ENCODE measurements around the gene LRRC73. TPM values are rescaled to one million over a fixed set of nuclear protein-coding genes. Genes with fewer than 3 reads are reported as not detected.

Gene LRRC73
- total RNA-seq, 4 donors from 2014 or later = not detected

DNA sequence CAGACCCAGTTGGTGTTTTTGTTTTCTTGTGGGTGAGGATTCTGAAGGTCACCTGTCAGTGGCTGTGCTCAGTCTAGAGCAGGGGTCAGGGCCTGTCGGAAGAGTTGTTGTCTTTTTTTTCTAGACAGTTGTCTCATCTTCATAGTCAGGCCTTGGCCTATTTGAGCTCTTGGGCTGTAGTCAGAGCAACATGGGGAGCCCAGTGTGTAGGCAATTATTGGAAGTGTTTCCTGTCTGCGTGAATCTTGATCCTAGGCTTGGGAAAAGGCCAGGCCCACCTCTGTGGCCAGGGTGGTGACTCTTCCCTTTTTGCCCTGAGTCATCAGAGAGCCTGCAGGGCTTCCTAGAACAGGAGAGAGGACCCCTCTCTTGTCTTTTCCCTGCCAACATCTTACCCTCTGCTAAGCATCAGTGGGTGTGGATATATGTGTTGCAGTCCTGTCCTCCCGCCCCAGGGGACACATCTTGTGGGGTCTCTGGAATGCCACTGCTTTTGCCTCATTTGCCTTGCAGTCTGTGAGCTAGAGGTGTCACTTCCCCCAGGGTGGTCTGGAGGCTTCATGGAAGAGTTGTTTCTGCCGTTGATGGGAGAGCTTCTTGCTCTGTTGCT, 21.4 kb downstream of the LRRC73 start:
- TF ChIP-seq, protein P1, sequence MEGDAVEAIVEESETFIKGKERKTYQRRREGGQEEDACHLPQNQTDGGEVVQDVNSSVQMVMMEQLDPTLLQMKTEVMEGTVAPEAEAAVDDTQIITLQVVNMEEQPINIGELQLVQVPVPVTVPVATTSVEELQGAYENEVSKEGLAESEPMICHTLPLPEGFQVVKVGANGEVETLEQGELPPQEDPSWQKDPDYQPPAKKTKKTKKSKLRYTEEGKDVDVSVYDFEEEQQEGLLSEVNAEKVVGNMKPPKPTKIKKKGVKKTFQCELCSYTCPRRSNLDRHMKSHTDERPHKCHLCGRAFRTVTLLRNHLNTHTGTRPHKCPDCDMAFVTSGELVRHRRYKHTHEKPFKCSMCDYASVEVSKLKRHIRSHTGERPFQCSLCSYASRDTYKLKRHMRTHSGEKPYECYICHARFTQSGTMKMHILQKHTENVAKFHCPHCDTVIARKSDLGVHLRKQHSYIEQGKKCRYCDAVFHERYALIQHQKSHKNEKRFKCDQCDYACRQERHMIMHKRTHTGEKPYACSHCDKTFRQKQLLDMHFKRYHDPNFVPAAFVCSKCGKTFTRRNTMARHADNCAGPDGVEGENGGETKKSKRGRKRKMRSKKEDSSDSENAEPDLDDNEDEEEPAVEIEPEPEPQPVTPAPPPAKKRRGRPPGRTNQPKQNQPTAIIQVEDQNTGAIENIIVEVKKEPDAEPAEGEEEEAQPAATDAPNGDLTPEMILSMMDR (IDR thresholded peaks at IDR 0.05 in 4 of 5, conservative IDR thresholded peaks at IDR 0.05 in 1 of 5) = no peak
- TF ChIP-seq POLR2A (IDR thresholded peaks at IDR 0.05) = no peak
- intact Hi-C loops (cut with DNase I; ENCODE audit: low total_unique reads) (no loop called here), in situ Hi-C loops (cut with MboI; ENCODE audit: low sequenced_read_pairs in 4 of 4) (no loop called here)
- no peaks in the 10 kb centered on the region for H3K4me1 ChIP-seq
- no peaks in the 10 kb centered on the region for H3K9me3 ChIP-seq
- H3K27ac ChIP-seq = peak overlapping the region; percentile 59 to 81 (median 68)
- H3K36me3 ChIP-seq = no peaks in the 10 kb centered on the region
- DNase-seq = no peak
- H3K4me3 ChIP-seq = no peak overlapping the region
- peak in 1 of 2 donors; percentile 4 for ATAC-seq
- H3K27me3 ChIP-seq = no peaks in the 10 kb centered on the region

DNA sequence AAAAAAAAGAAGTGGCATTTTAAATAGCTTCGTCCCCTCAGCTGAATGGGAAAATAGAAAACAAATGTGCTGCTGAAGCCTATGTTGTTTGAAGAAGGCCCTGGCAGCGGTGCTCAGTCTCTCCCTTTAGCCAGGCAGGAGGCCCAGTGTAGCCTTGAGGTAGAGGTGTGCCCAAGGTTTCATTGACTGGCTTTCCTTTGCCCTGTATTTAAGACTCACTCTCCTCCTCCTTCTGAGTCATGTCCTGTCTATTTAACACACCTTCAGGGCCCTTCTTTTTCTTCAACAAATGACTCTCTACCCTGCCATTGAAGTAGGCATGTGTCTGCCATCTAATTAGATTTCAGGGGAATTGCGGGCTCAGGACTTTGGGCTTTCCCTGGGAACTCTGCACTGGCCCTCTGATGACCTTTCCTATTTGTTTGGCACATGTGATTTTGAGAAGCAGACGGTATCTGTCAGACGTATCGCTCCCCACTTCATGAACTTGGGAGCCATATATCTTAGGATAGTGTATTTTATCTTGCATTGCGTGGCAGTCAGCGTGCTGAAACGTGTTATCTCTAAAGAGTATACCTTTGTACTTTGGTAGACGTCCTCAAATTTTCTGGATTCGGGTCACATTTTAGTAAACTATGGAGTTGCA, 28.4 kb downstream of the LRRC73 start:
- Histone ChIP-seq H3K27me3 (no peaks in the 10 kb centered on the region), H3K4me3 (no peak overlapping the region), H3K9me3 (no peaks in the 10 kb centered on the region), H3K36me3 (no peaks in the 10 kb centered on the region), H3K4me1 (peaks cover 38 to 39% of the 10 kb centered on the region in 2 donors), H3K27ac (peak overlapping the region in 2 of 4 donors; percentile 11 to 24)
- DNase-seq = no peak
- no peak for ATAC-seq
- TF ChIP-seq, protein P1 (IDR thresholded peaks at IDR 0.05 in 4 of 5, conservative IDR thresholded peaks at IDR 0.05 in 1 of 5) = no peak
- no peak for TF ChIP-seq POLR2A (IDR thresholded peaks at IDR 0.05)
- in situ Hi-C loops (cut with MboI; ENCODE audit: low sequenced_read_pairs in 4 of 4) = no loop called here
- intact Hi-C loops (cut with DNase I; ENCODE audit: low total_unique reads) = no loop called here

DNA sequence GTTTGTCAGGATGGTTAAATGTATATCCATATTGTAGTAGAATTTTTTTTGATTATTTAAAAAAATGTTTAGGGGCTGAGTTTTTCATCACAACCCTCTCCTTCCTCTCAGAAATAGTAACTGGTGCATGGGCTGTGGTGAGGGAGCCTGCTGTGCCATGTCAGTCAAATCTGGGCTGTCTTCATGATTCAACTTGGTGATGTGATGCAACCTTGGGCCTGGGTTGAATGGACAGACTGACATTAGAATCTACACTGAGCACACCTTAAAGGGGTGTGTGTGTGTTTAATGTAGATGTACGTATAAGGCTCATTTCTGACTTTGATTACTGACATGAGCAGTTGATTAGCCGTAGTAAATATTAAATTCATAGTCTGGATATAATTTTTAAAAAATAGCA, 29.1 kb downstream of the LRRC73 start:
- intact Hi-C loops (cut with DNase I; ENCODE audit: low total_unique reads) = no loop called here
- ATAC-seq = peak; percentile 79 to 82
- Histone ChIP-seq H3K36me3 (no peaks in the 10 kb centered on the region), H3K27ac (peak overlapping the region; percentile 9 to 45 (median 35)), H3K4me1 (peaks cover 38 to 40% of the 10 kb centered on the region in 2 donors), H3K4me3 (no peak overlapping the region), H3K9me3 (no peaks in the 10 kb centered on the region), H3K27me3 (no peaks in the 10 kb centered on the region)
- TF ChIP-seq, protein P1 (IDR thresholded peaks at IDR 0.05 in 4 of 5, conservative IDR thresholded peaks at IDR 0.05 in 1 of 5) = no peak
- no peak for TF ChIP-seq POLR2A (IDR thresholded peaks at IDR 0.05)
- in situ Hi-C loops (cut with MboI; ENCODE audit: low sequenced_read_pairs in 4 of 4) = no loop called here
- peak; percentile 21 to 54 for DNase-seq

DNA sequence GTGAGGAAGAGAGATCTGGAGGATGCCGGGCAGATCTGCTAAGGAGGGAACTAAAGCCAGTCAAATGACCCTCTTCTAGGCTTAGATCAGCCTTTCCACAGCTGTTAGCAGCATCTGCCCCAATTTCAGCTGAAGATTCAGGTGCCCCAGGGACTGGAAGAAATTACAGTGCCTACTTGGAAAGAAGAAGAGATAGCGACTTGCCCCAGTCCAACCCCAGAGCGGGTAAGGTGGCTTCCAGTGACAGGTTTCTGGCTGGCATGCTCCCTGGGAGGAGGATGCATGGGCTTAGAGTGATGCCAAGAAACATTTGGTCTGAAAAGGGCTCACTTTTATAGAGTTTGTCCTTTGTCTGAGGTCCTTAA, 32.2 kb downstream of the LRRC73 start:
- Histone ChIP-seq H3K9me3 (no peaks in the 10 kb centered on the region), H3K4me1 (peaks cover 38 to 40% of the 10 kb centered on the region in 2 donors), H3K4me3 (peak overlapping the region; percentile 80 to 95 (median 87)), H3K36me3 (no peaks in the 10 kb centered on the region), H3K27me3 (no peaks in the 10 kb centered on the region), H3K27ac (peak overlapping the region; percentile 86 to 93 (median 92))
- no peak for TF ChIP-seq POLR2A (IDR thresholded peaks at IDR 0.05)
- in situ Hi-C loops (cut with MboI; ENCODE audit: low sequenced_read_pairs in 4 of 4) = no loop called here
- DNase-seq = no peak
- ATAC-seq = peak in 1 of 2 donors; percentile 6
- intact Hi-C loops (cut with DNase I; ENCODE audit: low total_unique reads) = no loop called here

DNA sequence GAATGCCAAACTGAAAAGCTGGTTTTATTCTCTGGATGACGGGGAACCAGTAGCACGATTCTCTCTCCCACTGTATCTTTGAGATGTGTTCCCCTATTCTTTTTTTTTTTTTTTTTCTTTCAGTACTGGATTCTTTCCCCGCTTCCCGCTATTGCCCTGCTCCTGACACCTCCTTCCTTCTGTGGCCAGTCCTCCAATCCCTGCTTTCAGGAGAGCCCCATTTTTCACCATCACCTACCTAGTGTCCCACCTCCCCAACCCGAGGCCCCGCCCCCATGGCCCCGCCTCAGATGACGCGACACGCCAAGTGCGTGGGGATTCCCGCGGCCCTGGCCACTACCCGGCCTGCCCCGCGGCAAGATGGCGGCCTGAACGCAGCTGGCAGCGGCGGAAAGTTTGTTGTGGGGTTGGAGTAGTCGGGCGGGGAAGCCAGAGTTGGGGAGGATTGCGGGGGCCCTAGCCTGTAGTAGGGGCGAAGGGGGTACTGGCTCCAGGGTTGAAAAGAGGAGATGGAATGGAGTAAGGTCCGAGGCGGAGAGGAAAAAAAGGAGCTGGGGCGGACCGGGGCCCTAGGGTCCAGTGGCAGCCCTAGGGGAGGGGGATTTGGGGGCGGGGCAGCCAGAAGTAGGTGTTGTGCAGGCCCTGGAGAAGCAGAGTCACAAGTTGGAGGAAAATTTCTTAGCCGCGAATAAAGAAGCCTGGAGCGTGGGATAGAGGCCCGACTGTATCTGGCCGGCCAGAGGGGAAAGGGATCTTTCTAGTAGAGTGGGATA, 32.7 kb downstream of the LRRC73 start, which contains the start of gene TJAP1:
Gene TJAP1 (plus strand): TSS at position 336 of the 773 bp plus-strand sequence. CDS start 21,432 bp downstream, outside the sequence.
- no peaks in the 10 kb centered on the region for H3K9me3 ChIP-seq
- intact Hi-C loops (cut with DNase I; ENCODE audit: low total_unique reads) = loop anchor here (1.0 kb wide), 1 partner anchor 15 kb away; no protein-coding TSS in a partner anchor
- H3K4me1 ChIP-seq = peaks cover 38 to 40% of the 10 kb centered on the region in 2 donors
- peak; percentile 79 to 84 for DNase-seq
- in situ Hi-C loops (cut with MboI; ENCODE audit: low sequenced_read_pairs in 4 of 4) = no loop called here
- peak within 1 kb of the TSS; percentile 80 to 95 (median 87) for H3K4me3 ChIP-seq
- H3K36me3 ChIP-seq = no peaks in the 10 kb centered on the region
- TF ChIP-seq, protein P1 (IDR thresholded peaks at IDR 0.05 in 4 of 5, conservative IDR thresholded peaks at IDR 0.05 in 1 of 5) = no peak
- peak; percentile 75 to 85 for TF ChIP-seq POLR2A (IDR thresholded peaks at IDR 0.05)
- H3K27me3 ChIP-seq = no peaks in the 10 kb centered on the region
- peak within 1 kb of the TSS; percentile 86 to 93 (median 92) for H3K27ac ChIP-seq
- peak; percentile 87 to 93 for ATAC-seq

Data from gastrocnemius medialis (tissue), 4 donors.